HEK293 (cell line): ENCODE measurements around the gene KLC4.
A peak's percentile ranks its signal among the peaks of the same experiment; 100 is the strongest.

ENCODE experiments used
- CTCF ChIA-PET: fragments of 350-600 bp; formaldehyde crosslinking; extraction: SDS; loops from one replicate; lab custom pipeline; 2021; ENCODE audit warnings: antibody characterized with exemption; lab: Yijun Ruan, JAX
- POLR2A ChIA-PET: fragments of 300-600 bp; formaldehyde crosslinking; extraction: SDS; loops from one replicate; lab custom pipeline; 2020; ENCODE audit warnings: antibody characterized with exemption, inconsistent platforms; lab: Yijun Ruan, JAX
- H3K27ac ChIP-seq: fragments of 200-500 bp; sonication (Bioruptor generic); 2 replicates; pipeline ENCODE4 v1.5.1; 2014; ENCODE audit warnings: low read depth, low read length, control low read depth, inconsistent platforms; ENCODE audit errors: extremely low read depth
- H3K36me3 ChIP-seq, 2 experiments: fragments of 200-500 bp in 1 of 2; sonication (Bioruptor generic) in 1 of 2; 1 replicate in 1 of 2; 2 replicates in 1 of 2; pipeline ENCODE4 v1.5.1; 2014 to 2017; ENCODE audit warnings: inconsistent platforms in 2 of 2, low read length in 2 of 2; ENCODE audit not compliant: control insufficient read depth in 2 of 2, insufficient read depth in 1 of 2
- H3K4me1 ChIP-seq: fragments of 200-500 bp; sonication (Bioruptor generic); 2 replicates; pipeline ENCODE4 v1.5.1; 2014; ENCODE audit warnings: mild to moderate bottlenecking, low read length, inconsistent platforms; ENCODE audit not compliant: control insufficient read depth, insufficient read depth
- H3K4me3 ChIP-seq: 2 replicates; pipeline ENCODE4 v1.5.1; 2011; ENCODE audit warnings: low read depth, mild to moderate bottlenecking, control low read depth, low read length, moderate library complexity
- H3K9me3 ChIP-seq: fragments of 200-500 bp; sonication (Bioruptor generic); 2 replicates; pipeline ENCODE4 v1.5.1; 2014; ENCODE audit warnings: low read depth, low read length, inconsistent platforms; ENCODE audit not compliant: control insufficient read depth, insufficient read depth
- GLIS2 ChIP-seq: fragments of 450-650 bp; formaldehyde crosslinking; IDR thresholded peaks from 2 replicates; pipeline ENCODE4 v1.5.1; 2016; ENCODE audit warnings: missing biosample characterization, missing genetic modification characterization
- PRDM2 ChIP-seq: fragments of 450-650 bp; formaldehyde crosslinking; IDR thresholded peaks from 2 replicates; pipeline ENCODE4 v1.5.1; 2016; ENCODE audit warnings: missing biosample characterization, missing genetic modification characterization, borderline replicate concordance
- WT1 ChIP-seq: fragments of 450-650 bp; formaldehyde crosslinking; IDR thresholded peaks from 2 replicates; pipeline ENCODE4 v1.5.1; 2016; ENCODE audit warnings: missing biosample characterization, missing genetic modification characterization
- ZEB2 ChIP-seq: fragments of 450-650 bp; formaldehyde crosslinking; IDR thresholded peaks from 2 replicates; pipeline ENCODE4 v1.5.1; 2016; ENCODE audit warnings: missing biosample characterization, missing genetic modification characterization
- ZNF202 ChIP-seq: fragments of 450-650 bp; formaldehyde crosslinking; IDR thresholded peaks from 2 replicates; pipeline ENCODE4 v1.5.1; 2016; ENCODE audit warnings: missing biosample characterization, missing genetic modification characterization, borderline replicate concordance
- ZNF248 ChIP-seq: fragments of 450-650 bp; formaldehyde crosslinking; IDR thresholded peaks from 2 replicates; pipeline ENCODE4 v1.5.1; 2017; ENCODE audit warnings: missing biosample characterization, missing genetic modification characterization
- ZNF266 ChIP-seq: fragments of 450-650 bp; formaldehyde crosslinking; IDR thresholded peaks from 2 replicates; pipeline ENCODE4 v1.5.1; 2016; ENCODE audit warnings: missing biosample characterization, missing genetic modification characterization, low read depth
- ZNF335 ChIP-seq: fragments of 450-650 bp; formaldehyde crosslinking; conservative IDR thresholded peaks from 2 replicates; pipeline ENCODE4 v1.5.1; 2016; ENCODE audit warnings: missing biosample characterization, missing genetic modification characterization
- ZNF548 ChIP-seq: fragments of 450-650 bp; formaldehyde crosslinking; IDR thresholded peaks from 2 replicates; pipeline ENCODE4 v1.5.1; 2016; ENCODE audit warnings: missing biosample characterization, missing genetic modification characterization
- ZNF639 ChIP-seq: fragments of 450-650 bp; formaldehyde crosslinking; IDR thresholded peaks from 2 replicates; pipeline ENCODE4 v1.5.1; 2016; ENCODE audit warnings: missing biosample characterization, missing genetic modification characterization
- ZNF747 ChIP-seq: fragments of 450-650 bp; formaldehyde crosslinking; IDR thresholded peaks from 2 replicates; pipeline ENCODE4 v1.5.1; 2016; ENCODE audit warnings: missing biosample characterization, missing genetic modification characterization
- ZNF791 ChIP-seq: fragments of 450-650 bp; formaldehyde crosslinking; IDR thresholded peaks from 2 replicates; pipeline ENCODE4 v1.5.1; 2016; ENCODE audit warnings: missing biosample characterization, missing genetic modification characterization
- ZSCAN4 ChIP-seq: fragments of 450-650 bp; formaldehyde crosslinking; IDR thresholded peaks from 2 replicates; pipeline ENCODE4 v1.5.1; 2017; ENCODE audit warnings: missing biosample characterization, missing genetic modification characterization

The KLC4 gene

GRCh38 chr6:43097502-43097901 is 38.1 kb downstream of the KLC4 start (continued):
- no peak for TF ChIP-seq ZNF639
- TF ChIP-seq ZNF747: no peak
- TF ChIP-seq ZNF266 (tag by site-specific recombination): no peak

GRCh38 chr6:43101497-43101896 is 42.1 kb downstream of the KLC4 start:
- ChIA-PET CTCF (interaction anchor here (1.6 kb wide), 1 partner anchor 24 kb away, joined by 3 read pairs; no protein-coding TSS in a partner anchor), POLR2A (interaction anchor here (0.7 kb wide), 1 partner anchor 181 kb away, joined by 4 read pairs; no protein-coding TSS in a partner anchor)
- TF ChIP-seq ZNF202 (tag by site-specific recombination) (no peak), ZNF248 (tag by site-specific recombination) (no peak), GLIS2 (tag by site-specific recombination) (no peak), PRDM2 (tag by site-specific recombination) (no peak), WT1 (tag by site-specific recombination) (no peak), ZNF791 (tag by site-specific recombination) (no peak), ZNF335 (no peak)
- Histone ChIP-seq H3K36me3 (no peaks in the 10 kb centered on the region), H3K9me3 (no peaks in the 10 kb centered on the region), H3K27ac (no peak overlapping the region), H3K4me3 (no peak overlapping the region), H3K4me1 (peaks cover 25% of the 10 kb centered on the region)

- Histone ChIP-seq H3K27ac (no peak overlapping the region), H3K9me3 (no peaks in the 10 kb centered on the region), H3K4me3 (no peak overlapping the region), H3K36me3 (no peaks in the 10 kb centered on the region), H3K4me1 (peaks cover 11% of the 10 kb centered on the region)
- TF ChIP-seq ZSCAN4: peak; percentile 18; the same call in 1 of the 2 replicates
- TF ChIP-seq ZNF548 (tag by site-specific recombination): no peak
- TF ChIP-seq ZEB2 (tag by site-specific recombination): peak; percentile 26; the same call in 1 of the 2 replicates
- ChIA-PET CTCF (interaction anchor here (1.3 kb wide), 1 partner anchor 39 kb away, joined by 4 read pairs; no protein-coding TSS in a partner anchor), POLR2A (no interaction called here)
Measured at GRCh38 chr6:43103253-43103876, 43.9 kb downstream of the KLC4 start.
